HG03196 (cell line): ENCODE measurements around the gene MCM6.

ENCODE experiments used
- ATAC-seq: cut with Tn5 transposase; IDR thresholded peaks from one replicate; pipeline ENCODE4 v1.9.1; 2021; ENCODE audit not compliant: unreplicated experiment

Gene MCM6

DNA sequence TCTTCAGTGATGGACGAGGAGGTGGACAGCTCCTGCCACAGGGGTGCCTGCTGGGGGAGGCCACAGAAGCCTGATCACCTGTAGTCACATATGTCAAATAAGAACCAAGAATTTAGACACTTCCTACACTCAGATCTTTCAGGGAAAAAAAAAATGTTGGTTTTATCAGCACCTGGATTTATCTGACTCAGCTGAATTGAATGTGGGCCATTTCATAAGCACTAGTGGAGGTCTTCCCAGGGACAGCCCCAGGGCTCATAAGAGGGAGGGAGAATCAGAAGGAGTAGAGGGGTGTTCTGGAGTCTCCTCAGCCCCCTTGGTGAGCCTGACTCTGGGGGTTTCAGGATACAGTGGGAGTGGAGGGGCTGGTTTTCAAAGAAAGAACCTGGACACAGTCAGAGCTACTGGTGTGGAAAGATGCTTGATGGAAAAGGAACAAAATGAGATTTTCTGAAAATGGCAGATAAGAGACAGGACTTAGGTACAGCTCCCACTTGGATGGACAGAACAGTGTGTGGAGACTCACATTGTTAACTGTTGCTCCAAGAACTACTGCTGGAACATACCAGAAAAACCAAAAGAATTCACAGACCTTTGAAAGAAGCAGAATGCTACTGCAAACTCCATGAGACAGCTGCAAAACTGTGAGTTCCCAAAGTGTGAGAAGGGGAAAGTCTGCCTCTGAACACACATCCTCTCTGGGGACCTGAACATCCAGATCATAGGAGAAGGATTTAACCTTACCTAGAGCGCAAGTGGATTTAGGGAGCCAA, 84.6 kb downstream of the MCM6 start:
- ATAC-seq = no peak

DNA sequence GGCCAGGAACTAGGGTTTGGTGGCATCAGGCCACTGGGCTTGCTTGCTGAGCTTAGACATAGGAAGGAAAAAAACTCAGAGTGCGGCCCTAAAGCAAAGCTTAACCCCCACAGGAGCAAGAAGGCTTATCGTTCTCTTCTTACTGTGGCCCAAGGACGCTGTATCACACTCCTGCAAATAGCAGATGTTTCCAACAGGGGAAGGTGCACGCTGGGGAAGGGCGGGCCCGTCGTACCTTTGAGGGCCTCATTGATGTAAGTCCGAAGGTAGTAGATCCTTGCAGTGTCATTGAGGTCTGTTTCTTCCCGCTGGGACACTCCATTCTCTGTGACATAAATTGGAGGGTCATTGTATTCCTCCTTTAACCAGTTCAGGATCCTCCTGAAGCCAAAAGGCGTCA, 85.8 kb downstream of the MCM6 start:
- no peak for ATAC-seq
